Right hindlimb (tissue), 1 donor: Measurements from ENCODE around the gene KDM2B.

Experiments
- DNase-seq: peaks from one replicate; pipeline ENCODE4 v3.0.0-alpha.2; 2018

KDM2B gene

DNA sequence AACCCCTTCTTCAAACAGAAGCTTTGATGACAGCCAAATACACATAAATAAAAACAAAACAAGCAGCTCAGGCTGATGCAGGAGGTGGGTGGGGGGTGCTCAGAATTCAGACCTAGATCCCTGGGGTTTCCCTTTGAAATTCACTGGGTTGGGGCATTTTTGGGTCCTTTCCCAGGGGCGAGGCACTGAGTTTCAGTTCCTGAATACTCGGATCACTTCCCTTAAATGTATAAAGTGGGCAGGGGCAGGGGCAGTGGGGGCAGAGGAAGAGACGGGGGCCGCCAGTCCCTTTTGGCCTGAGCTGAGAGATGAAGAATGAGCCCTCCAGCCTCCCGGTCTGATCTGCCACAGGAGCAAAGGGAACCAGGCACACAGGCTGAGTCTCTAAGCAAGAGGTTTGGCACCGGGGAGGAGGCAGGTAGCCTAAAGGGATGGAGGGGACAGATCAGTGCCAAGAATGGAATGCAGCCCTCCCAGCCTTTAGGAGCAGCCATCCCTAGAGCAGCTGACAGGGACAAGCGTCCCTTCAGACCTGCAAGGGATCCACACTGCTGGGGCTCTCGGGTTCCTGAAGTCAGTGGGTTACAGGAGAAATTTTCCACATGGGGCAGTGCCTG is 20.3 kb downstream of the KDM2B start:
- no peak for DNase-seq

DNA sequence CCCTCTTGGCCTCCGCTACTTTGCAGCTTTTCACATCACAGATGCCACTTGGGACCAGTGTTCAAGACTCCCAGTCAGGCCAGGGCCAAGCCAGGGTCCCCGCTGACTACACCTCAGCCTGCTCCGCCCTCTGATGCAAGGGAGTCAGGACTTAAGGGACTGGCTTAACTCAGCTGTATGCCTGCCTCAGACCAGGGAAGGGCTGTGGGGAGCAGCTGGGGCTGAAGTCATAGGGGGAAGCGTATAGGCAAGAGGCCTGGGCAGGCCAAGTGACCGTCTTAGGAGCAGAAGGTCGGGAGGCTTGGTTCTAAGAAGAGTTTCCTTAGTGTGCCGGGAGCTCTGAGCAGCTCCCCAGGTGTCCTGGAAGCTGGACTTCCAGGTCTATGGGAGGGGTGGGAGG is 21.9 kb downstream of the KDM2B start:
- no peak for DNase-seq

DNA sequence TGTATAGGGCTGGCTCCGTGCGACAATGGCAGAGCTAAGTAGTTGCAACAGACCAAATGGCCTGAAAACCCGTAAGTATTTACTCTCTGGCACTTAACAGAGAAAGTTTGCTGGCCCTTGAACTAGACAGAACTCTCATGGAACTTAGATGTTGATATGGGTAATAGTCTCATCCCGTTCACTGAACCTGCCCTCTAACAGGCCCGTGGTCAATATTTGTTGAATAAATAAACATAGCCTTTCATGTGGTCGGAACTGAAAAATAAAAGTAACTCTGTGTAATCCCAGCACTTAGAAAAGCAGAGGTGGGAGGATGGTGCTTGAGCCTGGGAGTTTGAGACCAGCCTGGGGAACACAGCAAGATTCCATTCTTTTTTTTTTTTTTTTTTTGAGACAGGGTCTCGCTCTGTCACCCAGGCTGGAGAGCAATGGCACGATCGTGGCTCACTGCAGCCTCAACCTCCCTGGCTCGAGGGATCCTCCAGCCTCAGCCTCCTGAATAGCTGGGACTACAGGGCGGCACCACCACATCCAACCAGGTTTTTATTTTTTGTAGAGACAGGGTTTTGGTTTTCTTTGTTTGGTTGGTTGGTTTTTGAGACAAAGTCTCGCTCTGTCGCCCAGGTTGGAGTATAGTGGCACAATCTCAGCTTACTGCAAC is 29.7 kb downstream of the KDM2B start:
- DNase-seq: no peak

DNA sequence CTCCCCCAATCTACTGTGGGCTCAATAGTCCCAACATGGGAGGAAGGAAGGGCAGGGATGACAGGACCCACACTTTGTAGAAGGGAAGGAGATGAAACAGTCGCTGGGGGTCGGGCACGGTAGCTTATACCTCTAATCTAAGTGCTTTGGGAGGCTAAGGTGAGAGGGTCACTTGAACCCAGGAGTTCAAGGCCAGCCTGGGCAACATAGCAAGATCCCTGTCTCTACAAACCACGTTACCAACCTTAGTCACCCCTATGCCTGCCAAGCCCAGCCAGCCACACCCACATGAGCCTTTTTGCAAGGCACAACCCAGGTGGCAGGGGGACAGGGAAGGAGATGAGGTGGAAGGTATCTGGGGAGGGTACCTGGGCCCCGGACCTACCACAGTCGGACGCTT is 31.7 kb downstream of the KDM2B start:
- no peak for DNase-seq

DNA sequence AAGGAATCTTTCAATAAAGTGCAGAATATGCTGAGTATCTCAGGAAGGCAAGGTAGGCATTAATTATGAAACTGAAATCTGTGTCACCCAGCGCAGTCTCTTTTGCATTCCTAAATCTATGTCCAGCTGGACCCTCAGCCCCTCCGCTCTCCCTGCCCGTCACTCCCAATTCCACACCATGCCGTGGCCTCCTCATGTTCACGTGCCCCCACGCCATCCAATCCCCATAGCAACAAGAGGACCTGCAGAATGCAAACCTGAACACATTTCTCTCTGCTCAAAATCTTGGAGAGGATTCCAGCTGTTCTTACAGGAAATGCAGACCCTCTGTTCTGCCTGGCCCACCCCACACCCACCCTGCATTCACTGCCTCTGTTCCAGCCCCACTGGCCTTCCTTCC is 35.3 kb downstream of the KDM2B start:
- DNase-seq: no peak

DNA sequence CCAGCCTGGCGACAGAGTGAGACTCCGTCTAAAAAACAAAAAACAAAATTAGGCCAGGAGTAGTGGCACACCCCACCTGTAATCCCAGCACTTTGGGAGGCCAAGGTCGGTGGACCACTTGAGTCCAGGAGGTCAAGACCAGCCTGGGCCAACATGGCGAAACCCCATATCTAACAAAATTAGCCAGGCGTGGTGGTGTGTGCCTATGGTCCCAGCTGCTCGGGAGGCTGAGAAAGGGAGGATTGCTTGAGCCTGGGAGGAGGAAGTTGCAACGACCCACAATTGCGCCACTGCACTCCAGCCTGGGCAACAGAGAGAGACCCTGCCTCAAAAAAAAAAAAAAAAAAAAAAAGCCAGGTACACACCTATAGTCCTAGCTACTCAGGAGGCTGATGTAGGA is 37.0 kb downstream of the KDM2B start:
- no peak for DNase-seq

DNA sequence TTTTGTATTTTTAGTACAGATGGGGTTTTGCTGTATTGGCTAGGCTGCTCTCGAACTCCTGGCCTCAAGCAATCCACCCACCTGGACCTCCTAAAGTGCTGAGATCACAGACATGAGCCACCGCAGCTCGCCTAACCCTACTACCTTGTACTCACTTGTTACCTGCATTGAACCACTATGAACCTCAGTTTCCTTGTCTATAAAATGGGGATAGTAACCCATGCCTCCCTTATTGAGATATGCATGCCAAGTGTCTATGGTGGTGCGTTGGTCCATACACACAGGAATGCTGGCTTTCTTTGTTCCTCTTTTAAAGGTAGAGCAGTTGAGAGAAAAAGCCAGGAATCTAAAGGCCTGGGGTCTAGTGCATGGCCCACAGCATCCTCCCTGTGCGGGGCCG is 40.9 kb downstream of the KDM2B start:
- no peak for DNase-seq

DNA sequence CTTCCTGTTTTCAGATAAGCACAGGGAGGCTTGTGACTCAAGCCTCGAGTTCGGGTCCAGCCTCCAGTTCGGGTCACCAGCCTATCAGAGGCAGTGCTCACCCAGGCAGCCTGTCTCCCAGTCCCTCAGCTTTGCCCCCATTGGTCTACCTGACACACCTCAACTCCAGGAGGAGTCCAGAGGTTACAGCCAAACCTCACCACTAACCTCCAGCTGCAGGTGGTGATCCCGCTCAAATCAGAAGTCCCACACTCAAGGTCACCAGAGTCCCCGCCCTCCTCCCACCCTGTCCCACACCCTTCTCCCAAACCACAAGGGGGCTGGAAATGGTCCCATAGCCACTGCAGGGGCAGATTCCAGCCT is 42.1 kb downstream of the KDM2B start:
- DNase-seq: no peak

DNA sequence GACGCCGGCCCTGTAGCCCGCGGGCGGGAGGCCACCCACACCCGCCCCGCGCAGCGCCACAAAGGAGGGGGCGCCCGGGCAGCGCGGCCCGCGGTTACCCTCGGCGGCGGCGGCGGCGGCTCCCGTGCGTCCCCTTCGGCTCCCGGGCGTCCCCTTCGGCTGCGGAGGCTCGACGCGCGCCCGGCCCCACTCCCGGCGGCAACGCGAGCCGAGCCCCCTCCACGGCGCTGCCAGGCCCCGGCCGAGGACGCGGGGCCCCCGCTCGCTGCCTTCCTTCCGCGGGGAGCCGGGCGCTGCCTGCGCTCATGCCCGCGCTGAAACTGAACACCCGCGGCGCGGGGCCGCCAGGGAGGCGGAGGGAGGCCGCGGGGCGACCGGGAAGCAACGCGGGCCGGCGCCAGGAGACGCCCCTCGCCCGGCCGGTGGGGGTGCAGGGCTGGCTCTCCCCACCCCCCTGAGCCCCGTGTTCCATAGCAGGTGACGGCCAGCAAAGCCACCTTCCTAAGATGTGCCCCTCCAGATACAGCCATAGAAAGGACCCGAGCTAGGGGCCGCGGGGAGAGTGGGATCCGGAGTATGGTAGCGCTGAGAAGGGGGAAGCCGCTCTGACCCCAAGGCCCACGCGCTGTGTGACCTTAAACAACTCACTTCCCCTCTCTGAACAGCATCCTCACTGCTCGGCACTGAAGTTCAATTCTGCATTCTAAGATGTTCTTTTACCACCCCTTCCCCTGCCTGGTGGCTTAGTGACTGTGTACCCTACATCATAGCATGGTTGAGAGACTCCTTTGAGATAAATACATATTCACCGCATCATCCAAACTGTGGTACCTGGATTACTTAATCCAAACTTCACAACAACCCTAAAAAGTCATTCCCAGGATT is 42.8 kb downstream of the KDM2B start:
- peak; percentile 52 for DNase-seq

DNA sequence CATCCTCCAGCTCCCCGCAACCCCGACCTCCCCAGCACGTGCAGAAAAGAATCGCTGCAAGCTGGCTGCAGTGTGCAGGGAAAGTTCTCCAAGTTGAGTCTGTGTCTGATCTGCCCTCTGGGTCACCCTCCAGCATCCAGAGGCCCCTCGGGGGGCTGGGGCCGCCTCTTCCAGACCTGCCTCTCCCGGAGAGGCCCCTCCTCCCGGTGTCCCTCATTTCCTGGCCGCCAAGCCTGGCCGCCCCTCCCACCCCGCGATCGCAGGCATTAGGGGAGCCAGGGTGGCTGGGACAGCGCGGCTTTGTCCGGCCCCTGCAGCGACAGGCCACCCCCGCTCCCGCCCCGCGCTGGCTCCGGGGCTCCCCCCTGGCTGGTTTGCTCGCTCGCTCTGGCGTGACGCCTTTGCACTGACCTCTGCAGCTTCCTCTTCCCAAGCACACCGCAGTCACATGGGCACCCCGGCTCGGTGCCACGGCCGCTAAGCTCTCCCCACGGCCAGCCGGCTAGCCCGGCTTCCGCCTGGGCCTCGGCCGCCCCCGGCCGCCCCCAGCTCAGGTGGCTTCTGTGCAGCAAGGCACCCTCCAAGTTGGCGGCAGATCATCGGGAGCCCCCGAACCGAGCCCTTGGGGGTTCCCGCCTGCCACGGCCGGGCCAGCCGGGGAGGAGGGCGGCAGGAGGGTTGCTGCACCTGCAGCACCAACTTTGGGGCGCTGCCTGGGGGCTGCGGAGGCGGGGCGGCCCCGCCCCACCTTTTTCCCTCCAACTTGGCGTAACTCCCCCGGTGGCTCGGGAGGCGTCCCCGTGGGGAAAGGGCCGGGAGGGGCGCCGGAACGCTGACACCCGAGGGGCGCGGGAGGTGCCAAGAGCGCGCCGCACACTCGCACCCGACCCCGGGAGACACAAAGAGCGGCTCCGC is 43.7 kb downstream of the KDM2B start:
- DNase-seq: peak; percentile 89

DNA sequence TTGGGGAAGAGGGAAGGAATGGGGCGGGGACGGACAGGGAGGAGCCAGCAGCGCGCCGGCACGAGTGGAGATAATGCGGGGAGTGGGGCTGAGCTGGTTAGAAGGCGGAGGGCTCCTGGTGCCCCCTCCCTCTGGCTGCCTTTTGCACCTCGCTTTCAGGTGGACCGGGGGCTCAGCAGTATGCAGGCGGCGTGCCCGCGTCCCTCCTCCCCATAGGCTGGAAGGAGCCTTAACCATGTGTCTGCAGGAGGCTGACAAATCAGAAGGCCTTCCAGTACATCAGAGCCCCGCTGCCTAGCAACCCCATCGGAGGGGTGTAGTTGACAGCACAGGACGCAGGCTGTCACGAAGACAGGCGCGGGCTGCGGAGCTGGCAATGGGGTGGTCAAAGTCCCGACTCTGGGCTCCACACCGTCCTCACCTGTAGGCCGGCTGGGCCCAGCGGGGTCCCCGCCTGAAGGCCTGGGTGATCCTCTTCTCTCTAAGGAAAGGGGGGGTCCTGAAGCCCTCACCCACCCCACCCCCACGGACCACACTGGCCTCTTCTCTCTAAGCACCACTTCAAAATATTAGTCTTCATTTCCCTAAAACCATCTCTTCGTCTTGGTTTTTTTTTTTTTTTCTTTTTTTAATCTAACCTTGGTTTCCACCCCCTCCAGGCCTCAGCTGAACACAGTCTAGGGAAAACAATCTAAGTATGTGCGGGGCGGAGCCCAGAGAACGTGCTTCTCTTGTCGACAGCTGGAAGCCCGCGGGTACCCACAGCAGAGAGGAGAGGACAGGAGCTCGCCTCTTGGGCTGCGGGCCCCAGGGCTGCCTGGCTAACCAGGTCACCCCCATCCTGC is 44.5 kb downstream of the KDM2B start:
- DNase-seq: peak; percentile 95

DNA sequence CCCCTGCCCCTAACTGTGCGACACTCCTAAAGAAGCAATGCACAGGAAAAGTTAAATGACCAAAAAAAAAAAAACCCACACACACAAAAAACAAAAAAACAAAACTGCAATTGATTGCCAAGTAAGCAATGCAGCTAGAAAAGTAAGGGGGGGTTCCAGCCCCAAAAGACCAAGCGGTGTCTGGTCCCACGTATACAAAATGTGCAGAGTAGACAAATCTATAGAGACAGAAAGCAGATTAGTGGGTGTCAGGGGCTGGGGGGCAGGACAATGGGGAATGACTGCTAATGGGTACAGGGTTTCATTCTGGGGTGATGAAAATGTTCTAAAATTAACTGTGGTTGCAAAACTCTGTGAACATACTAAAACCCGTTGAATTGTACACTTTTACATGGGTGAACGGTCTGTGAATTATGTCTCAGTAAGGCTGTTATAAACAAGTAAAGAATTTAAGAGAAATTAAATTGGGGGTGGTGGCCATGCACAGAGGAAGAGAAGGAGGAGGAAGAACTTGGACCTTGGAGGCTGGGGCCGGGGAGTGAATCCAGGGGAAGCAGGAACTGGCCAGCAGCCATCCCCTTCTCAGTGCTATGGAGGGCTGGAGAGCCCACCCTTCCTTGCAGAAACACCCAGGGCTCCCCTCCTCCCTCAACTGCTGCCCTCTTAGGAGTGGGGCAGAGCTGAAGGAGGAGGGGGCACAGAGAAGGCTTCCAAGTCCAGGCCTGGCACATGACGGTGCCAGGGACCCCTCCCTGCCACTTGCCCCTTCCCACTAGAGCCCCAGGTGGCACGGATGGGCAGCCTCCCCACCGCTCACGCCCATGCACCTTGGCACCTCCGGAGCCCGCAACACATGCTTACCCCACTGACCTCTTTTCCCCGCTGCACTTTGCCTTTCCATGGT is 45.4 kb downstream of the KDM2B start:
- no peak for DNase-seq

DNA sequence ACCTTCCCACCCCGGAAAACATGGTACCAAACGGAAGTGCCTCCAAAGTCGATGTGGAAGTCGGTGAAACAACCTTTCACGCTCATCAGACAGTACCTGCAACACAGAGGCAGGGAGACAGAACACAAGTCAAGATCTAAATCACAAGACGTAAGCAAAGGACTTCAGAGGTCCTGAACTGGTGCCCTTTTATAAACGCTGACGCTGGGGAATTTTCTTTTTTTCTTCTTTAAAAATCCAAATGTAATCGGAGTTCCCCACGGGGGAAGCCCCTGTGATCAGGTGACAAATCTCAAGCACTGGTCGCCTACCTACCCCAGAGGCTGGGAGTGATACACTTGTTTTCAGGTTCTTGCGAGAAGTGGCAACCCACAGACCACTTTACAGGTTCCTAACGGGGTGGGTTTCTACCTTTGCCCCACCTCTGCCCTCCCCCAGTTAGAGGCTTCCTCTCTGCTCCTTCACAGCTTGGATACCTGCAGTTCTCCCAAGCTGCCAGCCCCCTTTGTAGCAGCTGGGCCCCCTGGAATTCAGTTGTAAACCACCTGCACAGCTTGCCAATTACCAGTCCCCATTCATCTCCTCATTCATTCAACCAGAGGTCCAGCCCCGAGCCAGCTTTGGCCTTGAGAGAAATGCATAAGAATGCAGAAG is 46.2 kb downstream of the KDM2B start:
- DNase-seq: no peak

DNA sequence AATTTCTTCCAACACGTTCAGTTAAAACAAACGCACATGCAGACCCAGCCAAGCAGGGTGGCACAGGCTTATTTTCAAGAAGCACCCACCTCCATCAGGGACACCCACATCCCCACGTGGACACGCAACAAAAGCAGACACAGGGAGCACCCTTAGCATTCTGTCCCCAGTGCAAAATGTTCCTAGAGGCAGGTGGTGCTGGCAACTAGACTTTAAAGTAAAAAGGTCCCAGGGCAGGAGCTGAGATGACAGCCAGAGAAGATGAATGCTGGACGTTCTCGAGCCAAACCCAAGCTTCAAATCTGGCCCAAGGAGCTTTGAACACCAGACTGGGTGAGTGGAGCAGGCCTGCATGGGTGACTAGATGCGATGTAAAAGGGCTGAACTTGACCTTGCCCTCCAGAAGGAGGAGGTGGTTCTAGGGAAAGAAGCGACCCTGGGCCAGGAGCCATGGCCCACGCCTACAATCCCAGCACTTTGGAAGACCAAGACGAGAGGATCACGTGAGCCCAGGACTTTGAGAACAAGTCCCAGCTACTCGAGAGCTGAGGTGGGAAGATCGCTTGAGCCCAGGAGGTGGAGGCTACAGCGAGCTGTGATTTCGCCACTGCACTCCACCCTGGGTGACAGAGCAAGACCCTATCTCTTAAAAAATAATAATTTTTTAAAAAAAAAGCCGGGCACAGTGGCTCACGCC is 47.3 kb downstream of the KDM2B start:
- no peak for DNase-seq

DNA sequence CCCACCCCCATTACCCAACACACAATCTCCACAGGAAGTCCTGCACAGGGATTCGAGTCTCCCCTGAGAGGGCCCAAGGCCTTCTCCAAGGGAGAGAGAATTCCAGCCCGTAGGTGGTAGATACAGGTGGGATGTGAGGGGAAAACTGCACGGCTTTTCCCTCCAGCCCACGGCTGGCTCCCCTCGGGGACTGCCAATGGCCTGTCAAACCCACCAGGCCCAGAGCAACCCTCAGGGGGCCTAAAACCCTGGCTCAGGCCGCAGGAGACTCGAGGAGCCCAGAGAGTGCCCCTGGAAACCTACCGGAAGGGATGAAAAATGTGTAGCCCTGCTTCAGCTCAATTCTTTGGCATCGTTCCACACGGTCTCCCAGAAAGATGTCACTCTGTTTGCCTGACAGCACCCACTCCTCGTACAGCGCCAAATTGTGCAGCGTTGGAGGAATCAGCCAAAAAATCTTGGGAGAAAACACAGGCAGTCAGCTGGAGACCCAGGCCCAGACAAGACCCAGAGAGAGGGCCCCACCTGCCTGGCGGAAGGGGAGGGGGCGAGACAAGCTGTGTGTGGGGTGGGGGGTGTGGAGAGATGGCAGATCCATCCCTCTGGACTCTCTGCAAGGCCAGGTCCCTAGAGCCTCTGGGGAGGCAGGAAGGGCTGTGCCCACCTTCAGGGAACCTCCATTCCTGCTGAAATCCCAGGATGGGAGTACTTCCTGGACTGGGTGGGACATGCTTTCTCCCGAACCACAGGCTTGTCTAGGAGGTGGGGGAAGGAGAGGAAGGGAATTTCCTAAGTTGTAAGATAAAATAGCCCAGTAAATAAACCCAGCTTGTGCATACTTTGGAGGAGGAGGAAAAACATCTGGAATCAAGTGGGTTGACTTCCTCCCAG is 48.1 kb downstream of the KDM2B start:
- no peak for DNase-seq

DNA sequence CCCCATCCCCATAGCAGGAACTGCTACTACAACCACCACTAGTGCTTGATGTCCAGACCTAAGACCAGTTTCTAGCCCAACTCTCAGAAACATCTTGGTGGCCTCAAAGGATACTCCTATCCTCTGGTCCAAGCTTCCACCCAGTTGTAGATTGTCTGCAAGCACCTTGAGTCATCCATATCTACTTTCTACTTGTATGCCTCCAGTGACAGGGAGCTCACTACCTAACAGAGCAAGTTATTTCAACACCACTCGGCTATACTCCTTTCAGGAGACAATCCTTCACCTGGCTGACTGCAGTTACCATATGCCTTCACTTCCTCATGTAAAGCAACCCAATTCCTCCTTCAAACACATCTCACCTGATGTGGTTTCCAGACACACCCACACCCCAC is 49.5 kb downstream of the KDM2B start:
- no peak for DNase-seq

DNA sequence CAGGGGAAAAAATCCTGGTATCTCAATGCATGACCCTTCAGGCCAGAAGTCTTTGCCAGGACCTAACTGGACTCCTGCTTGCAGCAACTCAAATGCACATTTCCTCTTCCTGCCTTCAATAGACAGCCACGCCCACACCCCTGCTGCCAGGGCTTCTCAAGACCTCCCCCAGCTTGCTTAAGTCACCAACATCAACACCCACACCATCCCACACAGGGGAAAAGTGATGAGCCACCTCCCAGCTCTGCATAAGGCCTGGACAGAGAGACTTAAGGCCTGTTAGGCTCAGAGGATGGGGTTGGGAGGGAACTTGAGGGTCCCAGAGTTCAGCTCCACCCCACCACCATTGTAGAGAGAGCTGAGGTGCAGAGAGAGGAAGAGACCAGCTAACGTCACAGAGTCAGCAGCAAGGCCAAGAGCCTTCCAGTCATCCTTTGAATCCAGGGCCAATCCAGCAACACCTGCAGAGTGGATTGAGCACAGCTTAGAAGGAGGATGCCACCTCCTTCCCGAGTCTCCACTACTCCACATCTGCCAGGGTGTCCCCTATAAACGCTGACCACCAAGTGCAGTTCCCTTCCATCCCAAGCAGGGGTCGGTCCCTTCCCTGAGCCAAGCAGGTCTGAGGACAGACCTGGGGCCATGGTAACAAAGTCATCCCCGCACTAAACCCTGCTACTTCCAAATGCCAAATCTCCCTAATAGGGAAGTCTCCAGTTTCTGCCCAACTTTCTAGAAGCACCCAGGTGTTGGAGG is 50.0 kb downstream of the KDM2B start:
- DNase-seq: peak; percentile 51

DNA sequence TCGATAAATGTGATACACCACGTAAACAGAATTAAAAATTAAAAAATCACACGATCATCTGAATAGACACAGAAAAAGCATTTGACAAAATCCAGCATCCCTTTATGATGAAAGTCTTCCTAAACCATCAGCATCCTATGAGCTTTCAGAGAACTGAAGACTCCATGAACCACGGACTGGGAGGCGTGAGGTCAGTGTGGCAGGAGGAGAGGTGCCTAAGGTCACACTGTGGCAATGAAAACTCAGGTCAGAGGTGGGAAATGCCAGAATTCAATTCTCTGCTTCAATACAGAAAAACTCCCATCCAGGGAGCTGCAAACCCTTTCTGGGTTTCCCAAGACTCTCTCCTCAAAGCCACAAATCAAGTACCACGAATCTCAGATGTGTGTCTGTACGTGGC is 51.6 kb downstream of the KDM2B start:
- no peak for DNase-seq
